ENCODE measurements around the gene RIMBP2.

RIMBP2 gene

DNA sequence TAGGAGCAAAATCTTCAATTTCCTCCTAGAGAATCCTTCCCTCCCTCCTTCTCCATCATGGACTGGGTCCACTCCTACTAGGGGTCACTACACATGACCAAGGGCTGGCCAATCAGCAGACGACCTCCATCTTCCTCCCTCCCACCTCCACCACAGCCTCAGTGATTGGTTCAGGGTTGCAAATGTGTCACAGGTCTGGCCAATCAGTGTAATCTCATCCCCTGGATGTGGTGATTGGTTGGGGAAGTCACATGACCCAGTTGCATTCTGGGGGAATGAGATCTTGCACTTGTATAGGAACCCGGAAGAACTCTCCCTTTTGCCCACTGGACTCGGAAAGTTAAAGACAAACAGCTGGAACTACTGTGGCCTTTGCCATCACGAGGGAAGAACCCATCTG lies 209.3 kb downstream of the RIMBP2 start:
- Histone ChIP-seq H3K27me3 (ENCODE audit: insufficient read depth, poor library complexity, severe bottlenecking) (no peaks in the 10 kb centered on the region), H3K27ac (replicated peaks) (no peak overlapping the region), H3K4me3 (replicated peaks; ENCODE audit: insufficient read depth, low read length) (no peak overlapping the region)
- TF ChIP-seq, protein P1, sequence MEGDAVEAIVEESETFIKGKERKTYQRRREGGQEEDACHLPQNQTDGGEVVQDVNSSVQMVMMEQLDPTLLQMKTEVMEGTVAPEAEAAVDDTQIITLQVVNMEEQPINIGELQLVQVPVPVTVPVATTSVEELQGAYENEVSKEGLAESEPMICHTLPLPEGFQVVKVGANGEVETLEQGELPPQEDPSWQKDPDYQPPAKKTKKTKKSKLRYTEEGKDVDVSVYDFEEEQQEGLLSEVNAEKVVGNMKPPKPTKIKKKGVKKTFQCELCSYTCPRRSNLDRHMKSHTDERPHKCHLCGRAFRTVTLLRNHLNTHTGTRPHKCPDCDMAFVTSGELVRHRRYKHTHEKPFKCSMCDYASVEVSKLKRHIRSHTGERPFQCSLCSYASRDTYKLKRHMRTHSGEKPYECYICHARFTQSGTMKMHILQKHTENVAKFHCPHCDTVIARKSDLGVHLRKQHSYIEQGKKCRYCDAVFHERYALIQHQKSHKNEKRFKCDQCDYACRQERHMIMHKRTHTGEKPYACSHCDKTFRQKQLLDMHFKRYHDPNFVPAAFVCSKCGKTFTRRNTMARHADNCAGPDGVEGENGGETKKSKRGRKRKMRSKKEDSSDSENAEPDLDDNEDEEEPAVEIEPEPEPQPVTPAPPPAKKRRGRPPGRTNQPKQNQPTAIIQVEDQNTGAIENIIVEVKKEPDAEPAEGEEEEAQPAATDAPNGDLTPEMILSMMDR (IDR thresholded peaks at IDR 0.05; ENCODE audit: insufficient read depth, low read length) = no peak
- no peak for TF ChIP-seq POLR2AphosphoS5 (IDR thresholded peaks at IDR 0.05; ENCODE audit: low read depth)
- TF ChIP-seq, protein P2, sequence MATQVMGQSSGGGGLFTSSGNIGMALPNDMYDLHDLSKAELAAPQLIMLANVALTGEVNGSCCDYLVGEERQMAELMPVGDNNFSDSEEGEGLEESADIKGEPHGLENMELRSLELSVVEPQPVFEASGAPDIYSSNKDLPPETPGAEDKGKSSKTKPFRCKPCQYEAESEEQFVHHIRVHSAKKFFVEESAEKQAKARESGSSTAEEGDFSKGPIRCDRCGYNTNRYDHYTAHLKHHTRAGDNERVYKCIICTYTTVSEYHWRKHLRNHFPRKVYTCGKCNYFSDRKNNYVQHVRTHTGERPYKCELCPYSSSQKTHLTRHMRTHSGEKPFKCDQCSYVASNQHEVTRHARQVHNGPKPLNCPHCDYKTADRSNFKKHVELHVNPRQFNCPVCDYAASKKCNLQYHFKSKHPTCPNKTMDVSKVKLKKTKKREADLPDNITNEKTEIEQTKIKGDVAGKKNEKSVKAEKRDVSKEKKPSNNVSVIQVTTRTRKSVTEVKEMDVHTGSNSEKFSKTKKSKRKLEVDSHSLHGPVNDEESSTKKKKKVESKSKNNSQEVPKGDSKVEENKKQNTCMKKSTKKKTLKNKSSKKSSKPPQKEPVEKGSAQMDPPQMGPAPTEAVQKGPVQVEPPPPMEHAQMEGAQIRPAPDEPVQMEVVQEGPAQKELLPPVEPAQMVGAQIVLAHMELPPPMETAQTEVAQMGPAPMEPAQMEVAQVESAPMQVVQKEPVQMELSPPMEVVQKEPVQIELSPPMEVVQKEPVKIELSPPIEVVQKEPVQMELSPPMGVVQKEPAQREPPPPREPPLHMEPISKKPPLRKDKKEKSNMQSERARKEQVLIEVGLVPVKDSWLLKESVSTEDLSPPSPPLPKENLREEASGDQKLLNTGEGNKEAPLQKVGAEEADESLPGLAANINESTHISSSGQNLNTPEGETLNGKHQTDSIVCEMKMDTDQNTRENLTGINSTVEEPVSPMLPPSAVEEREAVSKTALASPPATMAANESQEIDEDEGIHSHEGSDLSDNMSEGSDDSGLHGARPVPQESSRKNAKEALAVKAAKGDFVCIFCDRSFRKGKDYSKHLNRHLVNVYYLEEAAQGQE (IDR thresholded peaks at IDR 0.05; ENCODE audit: insufficient replicate concordance, low read depth) = no peak
- no peak for TF ChIP-seq SPI1 (IDR thresholded peaks at IDR 0.05; ENCODE audit: borderline replicate concordance, low read depth)
- TF ChIP-seq GABPA (IDR thresholded peaks at IDR 0.05; ENCODE audit: low read depth) = no peak
- DNase-seq (ENCODE audit: low read depth in 1 of 2, low spot score in 1 of 2) = no peak

DNA sequence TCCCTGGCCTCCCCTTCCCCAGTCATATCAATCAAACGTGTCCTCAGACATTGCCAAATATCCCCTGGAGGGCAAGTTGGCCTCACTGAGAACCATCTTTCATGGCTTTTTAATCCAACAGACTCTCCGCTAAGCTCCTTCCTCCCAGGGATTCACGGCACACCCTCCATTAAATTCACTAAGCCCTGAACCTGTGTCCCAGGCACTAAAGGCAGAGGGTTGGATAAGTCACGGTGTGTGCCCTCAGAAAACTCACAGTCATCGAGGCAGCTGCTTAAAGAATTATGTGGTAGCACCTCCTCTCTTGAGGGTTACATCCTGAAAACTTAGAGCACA lies 211.3 kb downstream of the RIMBP2 start:
- no peak for DNase-seq (ENCODE audit: low read depth in 1 of 2, low spot score in 1 of 2)
- no peak overlapping the region for H3K4me3 ChIP-seq (replicated peaks; ENCODE audit: insufficient read depth, low read length)
- H3K27ac ChIP-seq (replicated peaks) = no peak overlapping the region
- TF ChIP-seq, protein P1 (IDR thresholded peaks at IDR 0.05; ENCODE audit: insufficient read depth, low read length) = no peak
- TF ChIP-seq, protein P2 (IDR thresholded peaks at IDR 0.05; ENCODE audit: insufficient replicate concordance, low read depth) = no peak
- TF ChIP-seq GABPA (IDR thresholded peaks at IDR 0.05; ENCODE audit: low read depth) (no peak), POLR2AphosphoS5 (IDR thresholded peaks at IDR 0.05; ENCODE audit: low read depth) (no peak), SPI1 (IDR thresholded peaks at IDR 0.05; ENCODE audit: borderline replicate concordance, low read depth) (no peak)
- H3K27me3 ChIP-seq (ENCODE audit: insufficient read depth, poor library complexity, severe bottlenecking) = no peaks in the 10 kb centered on the region

DNA sequence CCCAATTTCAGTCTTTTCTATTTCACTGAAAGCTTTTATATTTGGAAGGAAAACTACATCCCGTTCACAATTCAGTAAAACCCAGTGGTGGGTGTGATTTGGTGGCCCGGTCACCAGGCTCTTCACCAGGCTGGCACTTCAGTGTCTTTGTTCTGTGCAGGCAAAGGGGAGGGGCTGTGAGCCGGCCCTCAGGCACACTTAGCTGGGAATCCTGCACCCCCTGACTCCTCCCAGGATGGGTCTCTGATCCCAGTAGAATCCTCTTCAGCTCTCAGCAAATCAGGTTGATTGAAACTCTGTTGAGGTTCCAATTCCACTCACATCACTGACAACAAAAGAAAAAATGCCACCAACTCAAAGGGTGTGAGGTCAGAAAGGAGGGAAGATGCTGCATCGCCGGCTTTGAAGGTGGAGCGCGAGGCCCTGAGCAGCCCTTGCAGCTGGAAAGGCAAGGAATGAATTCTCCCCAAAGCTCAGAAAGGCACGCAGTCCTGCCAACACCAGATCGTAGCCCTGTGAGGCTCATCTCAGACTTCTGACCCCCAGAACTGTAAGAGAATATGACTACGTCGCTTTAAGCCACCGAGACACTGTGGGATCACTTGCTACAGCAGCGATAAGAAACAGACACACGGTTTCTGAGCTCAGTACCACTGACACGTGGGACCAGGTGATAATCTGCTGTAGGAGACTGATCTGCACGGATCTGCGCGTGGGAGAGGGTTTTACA lies 211.8 kb downstream of the RIMBP2 start:
- TF ChIP-seq POLR2AphosphoS5 (IDR thresholded peaks at IDR 0.05; ENCODE audit: low read depth) (no peak), SPI1 (IDR thresholded peaks at IDR 0.05; ENCODE audit: borderline replicate concordance, low read depth) (no peak), GABPA (IDR thresholded peaks at IDR 0.05; ENCODE audit: low read depth) (no peak)
- TF ChIP-seq, protein P1 (IDR thresholded peaks at IDR 0.05; ENCODE audit: insufficient read depth, low read length) = no peak
- TF ChIP-seq, protein P2 (IDR thresholded peaks at IDR 0.05; ENCODE audit: insufficient replicate concordance, low read depth) = no peak
- H3K4me3 ChIP-seq (replicated peaks; ENCODE audit: insufficient read depth, low read length) = no peak overlapping the region
- H3K27ac ChIP-seq (replicated peaks) = no peak overlapping the region
- no peaks in the 10 kb centered on the region for H3K27me3 ChIP-seq (ENCODE audit: insufficient read depth, poor library complexity, severe bottlenecking)
- DNase-seq (ENCODE audit: low read depth in 1 of 2, low spot score in 1 of 2) = no peak

Measured in HL-60 (cell line).